Heart left ventricle (tissue), 13 donors: ENCODE results near the gene POFUT2.

Experiments used
- POLR2A ChIP-seq, 2 donors: fragments of 450-650 bp; IDR thresholded peaks; one replicate each; pipeline ENCODE4 v1.6.1; 2017; ENCODE audit warnings: antibody characterized with exemption in 2 of 2, mild to moderate bottlenecking in 2 of 2, moderate library complexity in 2 of 2
- TF ChIP-seq, protein P1 (sequence below), 12 donors: fragments of 200-600 bp; sonication (generic) in 4 of 12; IDR thresholded peaks; one replicate each; pipeline versions ENCODE4 v1.5.0 to v1.8.0; 2018 to 2022; ENCODE audit warnings: antibody characterized with exemption in 12 of 12, mild to moderate bottlenecking in 5 of 12
- donor health status: ischemic (EF 13 %, LVEDD 7.1; RV severe dilation, severe dysfunction).
- donor health status: DM: no; HTN: yes; CAD: no.
- donor health status: DM: no; HTN: no; CAD: no.
- donor health status: ischemic (EF 25% LVEDD 6.9; RV normal size, moderate dysfunction).
- donor health status: ischemic (EF 25% LVEDD 5.7; RV mildly dilated, moderate dysfunction).
- donor health status: ischemic (EF 35%, LVEDD 5.7; RV mildly dilated, moderate dysfunction).
- donor health status: nonischemic (EF 11% LVEDD 7.7; RV severe dilation, severe dysfunction).
- donor health status: DM: yes; HTN: yes; CAD: no.
- donor health status: PGD.
- donor health status: ischemic (EF 29% LVEDD 5.4; RV normal size, mild dysfunction).
- donor health status: nonischemic (EF 23%, LVEDD 6.1; RV moderate dilation, normal function).

DNA sequence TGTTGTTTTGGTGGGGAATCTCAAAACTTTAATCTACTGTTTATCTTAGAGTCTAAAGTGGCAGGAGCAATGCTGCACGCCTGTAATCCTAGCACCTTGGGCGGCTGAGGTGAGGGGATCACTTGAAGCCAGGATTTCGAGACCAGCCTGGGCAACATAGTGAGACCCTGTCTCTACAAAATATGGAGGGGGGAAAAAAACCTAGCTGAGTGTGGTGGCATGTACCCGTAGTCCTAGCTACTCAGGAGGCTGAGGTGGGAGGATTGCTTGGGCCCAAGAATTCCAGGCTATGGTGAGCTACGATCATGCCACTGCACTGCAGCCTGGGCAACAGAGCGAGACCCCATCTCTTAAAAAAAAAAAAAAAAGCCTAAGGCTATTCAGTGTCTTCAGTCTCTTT lies 38.1 kb downstream of the POFUT2 start:
- TF ChIP-seq, protein P1, sequence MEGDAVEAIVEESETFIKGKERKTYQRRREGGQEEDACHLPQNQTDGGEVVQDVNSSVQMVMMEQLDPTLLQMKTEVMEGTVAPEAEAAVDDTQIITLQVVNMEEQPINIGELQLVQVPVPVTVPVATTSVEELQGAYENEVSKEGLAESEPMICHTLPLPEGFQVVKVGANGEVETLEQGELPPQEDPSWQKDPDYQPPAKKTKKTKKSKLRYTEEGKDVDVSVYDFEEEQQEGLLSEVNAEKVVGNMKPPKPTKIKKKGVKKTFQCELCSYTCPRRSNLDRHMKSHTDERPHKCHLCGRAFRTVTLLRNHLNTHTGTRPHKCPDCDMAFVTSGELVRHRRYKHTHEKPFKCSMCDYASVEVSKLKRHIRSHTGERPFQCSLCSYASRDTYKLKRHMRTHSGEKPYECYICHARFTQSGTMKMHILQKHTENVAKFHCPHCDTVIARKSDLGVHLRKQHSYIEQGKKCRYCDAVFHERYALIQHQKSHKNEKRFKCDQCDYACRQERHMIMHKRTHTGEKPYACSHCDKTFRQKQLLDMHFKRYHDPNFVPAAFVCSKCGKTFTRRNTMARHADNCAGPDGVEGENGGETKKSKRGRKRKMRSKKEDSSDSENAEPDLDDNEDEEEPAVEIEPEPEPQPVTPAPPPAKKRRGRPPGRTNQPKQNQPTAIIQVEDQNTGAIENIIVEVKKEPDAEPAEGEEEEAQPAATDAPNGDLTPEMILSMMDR (IDR thresholded peaks at IDR 0.05) = no peak
- no peak for TF ChIP-seq POLR2A (IDR thresholded peaks at IDR 0.05)
